ENCODE data around the gene CCDC74B. TPM values are rescaled to one million over a fixed set of nuclear protein-coding genes. Genes with fewer than 3 reads are reported as not detected.
"Not testable (repeated sequence)": the region's sequence is repeated elsewhere in the genome, so short reads cannot be mapped to it uniquely, and the experiment has no call there.

CCDC74B gene
- total RNA-seq, 4 donors from 2014 or later: 0.31 to 4.4 (median 0.70) TPM

- no peak overlapping the region for H3K4me3 ChIP-seq
- H3K27me3 ChIP-seq: no peaks in the 10 kb centered on the region
- intact Hi-C loops (cut with DNase I): no loop called here
- H3K36me3 ChIP-seq: peaks cover 0 to 45% (median 4%) of the 10 kb centered on the region in 3 donors
- H3K27ac ChIP-seq: no peak overlapping the region
- no peaks in the 10 kb centered on the region for H3K9me3 ChIP-seq
- DNase-seq: no peak
- no peak for TF ChIP-seq POLR2A (IDR thresholded peaks at IDR 0.05)
- TF ChIP-seq, protein P1, sequence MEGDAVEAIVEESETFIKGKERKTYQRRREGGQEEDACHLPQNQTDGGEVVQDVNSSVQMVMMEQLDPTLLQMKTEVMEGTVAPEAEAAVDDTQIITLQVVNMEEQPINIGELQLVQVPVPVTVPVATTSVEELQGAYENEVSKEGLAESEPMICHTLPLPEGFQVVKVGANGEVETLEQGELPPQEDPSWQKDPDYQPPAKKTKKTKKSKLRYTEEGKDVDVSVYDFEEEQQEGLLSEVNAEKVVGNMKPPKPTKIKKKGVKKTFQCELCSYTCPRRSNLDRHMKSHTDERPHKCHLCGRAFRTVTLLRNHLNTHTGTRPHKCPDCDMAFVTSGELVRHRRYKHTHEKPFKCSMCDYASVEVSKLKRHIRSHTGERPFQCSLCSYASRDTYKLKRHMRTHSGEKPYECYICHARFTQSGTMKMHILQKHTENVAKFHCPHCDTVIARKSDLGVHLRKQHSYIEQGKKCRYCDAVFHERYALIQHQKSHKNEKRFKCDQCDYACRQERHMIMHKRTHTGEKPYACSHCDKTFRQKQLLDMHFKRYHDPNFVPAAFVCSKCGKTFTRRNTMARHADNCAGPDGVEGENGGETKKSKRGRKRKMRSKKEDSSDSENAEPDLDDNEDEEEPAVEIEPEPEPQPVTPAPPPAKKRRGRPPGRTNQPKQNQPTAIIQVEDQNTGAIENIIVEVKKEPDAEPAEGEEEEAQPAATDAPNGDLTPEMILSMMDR (IDR thresholded peaks at IDR 0.05): no peak
- no peaks in the 10 kb centered on the region for H3K4me1 ChIP-seq
- WGBS, 2 donors: 80% methylated on average over 1 of the region's 25 CpGs; no CpG with 5 or more reads in 1 of the 2 donors
Measured at GRCh38 chr2:130152816-130153595, 8.1 kb upstream of the CCDC74B start.

- DNase-seq; intact Hi-C loops (cut with DNase I): not testable (repeated sequence)
- WGBS, 2 donors: 40% methylated on average over 1 of the region's 27 CpGs; no CpG with 5 or more reads in 1 of the 2 donors
Measured at GRCh38 chr2:130152136-130152815, 7.4 kb upstream of the CCDC74B start.

GRCh38 chr2:130151145-130151512, 6.2 kb upstream of the CCDC74B start:
- H3K9me3 ChIP-seq; H3K4me1 ChIP-seq; H3K27me3 ChIP-seq; H3K4me3 ChIP-seq; DNase-seq; H3K27ac ChIP-seq; intact Hi-C loops (cut with DNase I): not testable (repeated sequence)
- peaks cover 0 to 45% (median 4%) of the 10 kb centered on the region in 3 donors for H3K36me3 ChIP-seq
- WGBS, 2 donors: 50 to 66% methylated on average over 1 to 3 of the region's 5 CpGs

More at GRCh38 chr2:130152136-130152815, 7.4 kb upstream of the CCDC74B start:
- not testable (repeated sequence) for H3K9me3 ChIP-seq, H3K4me1 ChIP-seq, H3K27me3 ChIP-seq, H3K4me3 ChIP-seq, H3K27ac ChIP-seq
- peaks cover 0 to 45% (median 4%) of the 10 kb centered on the region in 3 donors for H3K36me3 ChIP-seq

- Histone ChIP-seq H3K4me3 (no peak overlapping the region), H3K36me3 (peaks cover 0 to 38% (median 4%) of the 10 kb centered on the region in 3 donors), H3K27ac (no peak overlapping the region), H3K27me3 (peaks cover 0 to 1% (median 0%) of the 10 kb centered on the region in 4 donors), H3K4me1 (peaks cover 0 to under 1% (median 0%) of the 10 kb centered on the region in 3 donors), H3K9me3 (no peaks in the 10 kb centered on the region)
- no peak for DNase-seq
- intact Hi-C loops (cut with DNase I): no loop called here
- 79 to 90% methylated on average over 7 to 13 of the region's 23 CpGs for WGBS, 2 donors
- TF ChIP-seq, protein P1 (IDR thresholded peaks at IDR 0.05): no peak
- no peak for TF ChIP-seq POLR2A (IDR thresholded peaks at IDR 0.05)
Measured at GRCh38 chr2:130150181-130151144, 5.6 kb upstream of the CCDC74B start.

- Histone ChIP-seq H3K36me3 (peaks cover 0 to 19% (median 4%) of the 10 kb centered on the region in 3 donors), H3K27me3 (peaks cover 0 to 12% (median 0%) of the 10 kb centered on the region in 4 donors), H3K4me1 (peaks cover 0 to 19% (median 0%) of the 10 kb centered on the region in 3 donors)
- DNase-seq; intact Hi-C loops (cut with DNase I); H3K4me3 ChIP-seq; H3K9me3 ChIP-seq; H3K27ac ChIP-seq: not testable (repeated sequence)
- WGBS, 2 donors: 75 to 90% methylated on average over 3 to 4 of the region's 6 CpGs
Measured at GRCh38 chr2:130148515-130148914, 3.6 kb upstream of the CCDC74B start.

- WGBS, 2 donors: 49 to 63% methylated on average over 8 to 12 of the region's 28 CpGs
- intact Hi-C loops (cut with DNase I); H3K9me3 ChIP-seq; H3K27ac ChIP-seq; H3K36me3 ChIP-seq; DNase-seq: not testable (repeated sequence)
- peak overlapping the region in 2 of 4 donors; percentile 36 to 59 for H3K4me3 ChIP-seq
- peaks cover 0 to 19% (median 0%) of the 10 kb centered on the region in 3 donors for H3K4me1 ChIP-seq
- H3K27me3 ChIP-seq: peaks cover 0 to 21% (median 0%) of the 10 kb centered on the region in 4 donors
Measured at GRCh38 chr2:130143266-130144039, 1.5 kb downstream of the CCDC74B start.

DNA sequence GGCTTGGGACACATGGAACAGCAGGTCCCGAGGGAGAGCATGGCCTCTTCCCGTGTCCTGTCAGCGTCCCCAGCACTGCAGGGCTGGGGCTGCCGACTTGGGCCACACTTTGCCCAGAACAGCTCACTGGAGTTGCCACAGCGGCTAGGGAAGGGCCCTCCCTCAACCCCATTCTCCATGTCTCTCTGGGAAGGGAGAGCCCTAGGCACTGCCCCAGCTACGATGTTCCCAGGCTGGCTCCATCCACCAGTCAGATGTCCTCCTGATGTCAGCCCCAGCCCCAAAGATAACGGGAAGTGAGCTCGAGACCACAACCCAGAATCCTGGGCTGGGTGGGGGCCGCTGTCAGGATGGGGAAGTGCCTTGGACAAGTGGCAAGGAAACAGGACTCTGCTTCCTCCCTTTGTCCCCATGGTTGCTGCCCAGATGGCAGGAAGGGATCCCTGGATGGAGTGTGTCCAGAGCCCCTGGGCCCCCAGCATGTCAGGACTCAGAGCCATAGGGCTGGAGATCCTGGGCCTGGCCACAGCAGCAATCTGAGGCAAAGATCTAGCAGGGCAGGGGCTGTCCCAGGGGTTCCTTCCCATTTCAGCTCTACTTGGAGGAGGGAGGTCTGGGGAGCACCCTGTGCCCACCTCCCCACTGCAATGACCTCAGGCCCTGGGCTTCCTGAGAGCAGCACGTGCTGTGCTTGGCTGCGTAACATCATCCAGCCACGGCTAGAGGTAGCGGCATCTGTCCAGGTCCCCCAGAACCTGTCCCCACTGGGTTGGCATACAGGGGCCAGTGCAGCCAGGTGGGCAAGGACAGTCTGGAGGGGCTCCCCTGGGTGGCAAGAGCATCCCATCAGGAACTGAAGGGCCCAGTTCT, 2.3 kb downstream of the CCDC74B start:
- H3K36me3 ChIP-seq; H3K4me3 ChIP-seq; intact Hi-C loops (cut with DNase I); H3K9me3 ChIP-seq; H3K27ac ChIP-seq; DNase-seq: not testable (repeated sequence)
- WGBS, 2 donors: no CpG with 5 or more reads among the region's 13 CpGs
- Histone ChIP-seq H3K27me3 (peaks cover 0 to 21% (median 0%) of the 10 kb centered on the region in 4 donors), H3K4me1 (peaks cover 0 to 19% (median 0%) of the 10 kb centered on the region in 3 donors)

GRCh38 chr2:130141645-130142370, 3.1 kb downstream of the CCDC74B start:
- DNase-seq; H3K9me3 ChIP-seq; intact Hi-C loops (cut with DNase I); H3K27ac ChIP-seq; H3K36me3 ChIP-seq; H3K4me3 ChIP-seq: not testable (repeated sequence)
- peaks cover 0 to 19% (median 0%) of the 10 kb centered on the region in 3 donors for H3K4me1 ChIP-seq
- 80 to 100% methylated on average over 1 to 2 of the region's 22 CpGs for WGBS, 2 donors
- H3K27me3 ChIP-seq: peaks cover 0 to 21% (median 0%) of the 10 kb centered on the region in 4 donors
